ELF-1 (cell line): Measurements from ENCODE around the gene SULT2A1.
A peak's percentile ranks its signal among the peaks of the same experiment; 100 is the strongest.
"Not testable (repeated sequence)": the region's sequence is repeated elsewhere in the genome, so short reads cannot be mapped to it uniquely, and the experiment has no call there.

ENCODE experiments used
- DNase-seq: peaks from one replicate; pipeline ENCODE4 v3.0.0-alpha.2; 2016; ENCODE audit warnings: low read depth, low spot score

SULT2A1 gene, protein sequence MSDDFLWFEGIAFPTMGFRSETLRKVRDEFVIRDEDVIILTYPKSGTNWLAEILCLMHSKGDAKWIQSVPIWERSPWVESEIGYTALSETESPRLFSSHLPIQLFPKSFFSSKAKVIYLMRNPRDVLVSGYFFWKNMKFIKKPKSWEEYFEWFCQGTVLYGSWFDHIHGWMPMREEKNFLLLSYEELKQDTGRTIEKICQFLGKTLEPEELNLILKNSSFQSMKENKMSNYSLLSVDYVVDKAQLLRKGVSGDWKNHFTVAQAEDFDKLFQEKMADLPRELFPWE

GRCh38 chr19:47886010-47886559, at the start of gene SULT2A1:
SULT2A1 (minus strand) TSS chr19:47886315; CDS start chr19:47886257, 58 bp downstream.
- DNase-seq, result no peak

GRCh38 chr19:47928581-47928980, 42.5 kb upstream of the SULT2A1 start:
- DNase-seq, result not testable (repeated sequence)

- DNase-seq, result not testable (repeated sequence)
These were observed 34.0 kb upstream of the SULT2A1 start for GRCh38 chr19:47920107-47920506.

DNA sequence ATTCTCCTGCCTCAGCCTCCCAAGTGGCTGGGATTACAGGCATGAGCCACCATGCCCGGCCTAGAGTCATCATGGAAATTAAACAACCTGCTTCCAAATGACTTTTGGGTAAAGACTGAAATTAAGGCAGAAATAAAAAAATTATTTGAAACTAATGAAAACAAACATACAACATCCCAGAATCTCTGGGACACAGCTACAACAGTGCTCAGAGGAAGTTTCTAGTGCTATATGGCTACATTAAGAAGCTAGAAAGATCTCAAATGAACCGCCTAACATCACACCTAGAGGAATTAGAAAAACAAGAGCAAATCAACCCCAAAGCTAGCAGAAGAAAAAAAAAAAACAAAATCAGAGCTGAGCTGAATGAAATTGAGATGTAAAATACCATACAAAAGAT, 24.1 kb upstream of the SULT2A1 start:
- not testable (repeated sequence) for DNase-seq

- not testable (repeated sequence) for DNase-seq
These were observed 23.2 kb upstream of the SULT2A1 start for GRCh38 chr19:47909350-47909749.

- no peak for DNase-seq
These were observed 15.3 kb upstream of the SULT2A1 start for GRCh38 chr19:47901370-47901769.

DNA sequence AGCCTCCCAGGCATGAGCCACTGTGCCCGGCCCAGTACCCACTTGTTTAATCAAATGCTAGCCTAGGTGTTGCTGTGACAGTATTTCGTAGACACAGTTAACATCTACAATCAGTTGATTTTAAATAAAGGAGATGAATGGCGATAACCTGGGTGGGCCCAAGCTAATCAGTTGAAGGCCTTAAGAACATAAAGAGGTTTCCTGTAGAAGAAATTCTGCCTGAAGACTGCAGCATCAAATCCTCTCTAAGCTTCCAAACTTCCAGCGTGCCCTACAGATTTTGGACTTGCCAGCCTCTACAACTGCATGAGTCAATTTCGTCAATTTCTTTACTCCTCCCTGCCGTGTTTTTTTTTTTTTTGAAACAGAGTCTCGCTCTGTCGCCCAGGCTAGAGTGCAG, 13.2 kb upstream of the SULT2A1 start:
- DNase-seq, result no peak

DNA sequence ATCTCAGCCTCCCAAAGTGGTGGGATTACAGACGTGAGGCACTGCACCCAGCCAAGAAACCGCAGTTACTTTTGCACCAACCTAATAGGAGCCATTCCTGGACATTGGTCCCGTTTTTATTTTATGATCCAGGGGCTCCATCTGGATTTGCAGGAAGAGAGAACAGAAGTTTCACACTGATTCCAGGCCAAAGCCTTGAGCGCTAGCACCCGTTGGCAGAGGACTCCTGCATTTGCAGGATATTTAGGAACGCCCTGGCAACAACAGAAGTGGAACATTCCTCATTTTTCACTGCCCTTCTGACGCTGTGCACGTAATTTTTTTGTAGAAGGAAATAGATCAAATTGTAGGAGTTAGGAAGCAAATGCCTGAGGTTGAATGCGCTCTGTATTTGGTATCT, 11.7 kb upstream of the SULT2A1 start:
- DNase-seq, result no peak

GRCh38 chr19:47896773-47897172, 10.7 kb upstream of the SULT2A1 start:
- DNase-seq, result no peak

- no peak for DNase-seq
These were observed 9.9 kb upstream of the SULT2A1 start for GRCh38 chr19:47896019-47896418.

DNA sequence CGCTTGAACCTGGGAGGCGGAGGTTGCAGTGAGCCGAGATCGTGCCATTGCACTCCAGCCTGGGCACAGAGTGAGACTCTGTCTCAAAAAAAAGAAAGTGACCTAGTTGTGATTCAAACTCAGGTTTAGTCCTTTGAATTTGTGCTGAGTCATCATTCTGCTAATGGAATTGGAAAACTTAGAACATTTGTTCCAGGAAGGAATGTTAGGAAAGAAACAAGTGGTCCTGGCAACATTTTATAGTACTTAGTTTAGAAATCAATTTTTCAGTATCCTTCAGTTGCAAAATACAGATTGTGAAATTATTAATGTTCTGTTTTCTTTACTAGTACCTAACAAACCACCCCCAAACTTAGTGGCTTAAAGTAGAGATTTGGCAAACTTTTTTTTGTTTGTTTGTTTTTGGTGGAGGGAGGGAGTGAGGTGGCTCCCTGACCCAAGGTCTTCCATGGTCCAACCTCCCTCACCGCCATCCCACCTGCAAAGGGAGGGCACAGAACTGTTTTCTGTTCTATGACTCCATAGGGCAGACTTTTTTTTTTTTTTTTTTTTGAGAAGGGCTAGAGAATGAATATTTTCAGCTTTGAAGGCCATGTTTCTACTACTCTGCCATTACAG, 9.2 kb upstream of the SULT2A1 start:
- DNase-seq, result no peak

GRCh38 chr19:47891923-47892666, 6.0 kb upstream of the SULT2A1 start:
- peak; percentile 85 for DNase-seq

GRCh38 chr19:47891622-47891922, 5.5 kb upstream of the SULT2A1 start:
- no peak for DNase-seq

DNA sequence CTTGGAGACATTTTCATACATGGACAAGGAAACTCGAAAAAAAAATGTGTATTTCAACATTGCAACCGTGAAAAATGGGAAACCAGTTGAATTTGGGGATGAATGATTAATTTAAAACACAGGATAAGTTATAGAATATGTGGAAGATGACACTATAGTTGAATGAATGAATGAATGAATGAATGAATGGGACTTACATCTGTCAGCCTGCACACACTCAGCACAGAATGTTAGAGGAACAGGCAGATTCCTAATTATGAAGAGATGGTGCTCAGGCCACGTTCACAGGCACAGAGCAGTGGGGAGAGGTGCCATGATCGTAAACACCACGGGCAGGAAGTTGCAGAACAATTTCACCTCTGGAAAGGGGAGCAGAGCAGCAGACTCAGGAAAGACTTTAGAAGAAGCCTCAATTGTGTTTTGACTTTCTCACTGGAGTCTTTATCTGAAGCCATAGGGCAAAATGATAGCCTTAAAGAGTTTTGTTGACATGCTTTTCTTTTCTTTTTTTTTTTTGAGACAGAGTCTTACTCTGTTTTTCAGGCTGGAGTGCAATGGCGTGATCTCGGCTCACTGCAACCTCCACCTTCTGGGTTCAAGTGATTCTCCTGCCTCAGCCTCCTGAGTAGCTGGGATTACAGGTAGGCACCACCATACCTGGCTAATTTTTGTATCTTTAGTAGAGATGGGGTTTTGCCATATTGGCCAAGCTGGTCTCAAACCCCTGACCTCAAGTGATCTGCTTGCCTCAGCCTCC, 4.9 kb upstream of the SULT2A1 start:
- DNase-seq, result no peak

- no peak for DNase-seq
These were observed 1.1 kb downstream of the SULT2A1 start for GRCh38 chr19:47885067-47885463.

- no peak for DNase-seq
These were observed 3.2 kb downstream of the SULT2A1 start for GRCh38 chr19:47882890-47883289.

GRCh38 chr19:47881757-47882156, 4.4 kb downstream of the SULT2A1 start:
- DNase-seq, result peak; percentile 3

DNA sequence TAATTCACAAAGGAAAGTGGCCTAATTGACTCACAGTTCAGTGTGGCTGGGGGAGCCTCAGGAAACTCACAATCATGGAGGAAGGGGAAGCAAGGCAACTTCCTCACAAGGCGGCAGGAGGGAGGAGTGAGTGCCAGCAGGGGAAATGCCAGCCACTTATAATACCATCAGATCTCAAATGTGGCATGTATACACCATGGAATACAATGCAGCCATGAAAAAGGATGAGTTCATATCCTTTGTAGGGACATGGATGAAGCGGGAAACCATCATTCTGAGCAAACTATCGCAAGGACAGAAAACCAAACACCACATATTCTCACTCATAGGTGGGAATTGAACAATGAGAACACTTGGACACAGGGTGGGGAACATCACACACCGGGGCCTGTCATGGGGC, 6.7 kb downstream of the SULT2A1 start:
- DNase-seq, result not testable (repeated sequence)

DNA sequence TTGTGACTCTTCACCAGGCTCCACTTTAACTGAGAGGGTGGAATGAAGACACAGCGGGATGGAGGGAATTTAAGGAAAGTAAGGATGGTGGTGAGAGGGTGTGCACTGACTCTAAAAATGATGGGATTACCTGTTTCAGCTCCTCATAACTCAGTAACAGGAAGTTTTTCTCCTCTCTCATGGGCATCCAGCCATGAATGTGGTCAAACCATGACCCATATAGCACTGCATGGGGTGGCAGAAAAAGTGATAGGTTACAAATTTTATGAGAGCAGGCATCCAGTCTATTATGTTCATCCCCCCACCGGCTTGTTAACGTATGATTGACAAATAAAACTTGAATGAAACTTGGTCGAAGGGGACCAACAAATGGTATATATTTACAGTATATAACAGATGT, 7.2 kb downstream of the SULT2A1 start:
- no peak for DNase-seq

DNA sequence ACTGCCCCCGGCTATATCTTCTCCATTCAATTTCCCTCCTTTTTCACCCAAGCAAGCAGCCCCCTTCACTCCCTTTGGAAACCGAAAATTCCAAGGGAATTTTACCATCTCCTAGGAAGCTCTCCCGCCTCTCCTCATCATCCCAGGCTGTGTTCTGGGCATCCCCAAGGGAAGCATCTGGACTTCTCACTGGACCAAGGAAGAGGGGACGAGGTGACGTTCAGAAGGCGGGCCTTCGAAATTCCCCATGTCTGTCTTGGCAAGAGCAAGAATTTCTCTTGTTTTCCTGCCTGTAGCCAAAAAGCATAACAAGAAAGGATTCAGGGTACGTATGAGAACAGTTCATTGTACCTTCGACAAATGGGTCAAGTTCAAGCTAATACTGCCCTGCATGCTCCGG, 20.9 kb downstream of the SULT2A1 start:
- DNase-seq, result no peak

GRCh38 chr19:47863514-47863936, 22.6 kb downstream of the SULT2A1 start:
- DNase-seq, result peak; percentile 97

- no peak for DNase-seq
These were observed 24.5 kb downstream of the SULT2A1 start for GRCh38 chr19:47861630-47862029.
